Adipose tissue (tissue), 3 donors: ENCODE data around the gene SLC1A1. TPM values are rescaled to one million over a fixed set of nuclear protein-coding genes. Genes with fewer than 3 reads are reported as not detected.
"Not testable (repeated sequence)": the region's sequence is repeated elsewhere in the genome, so short reads cannot be mapped to it uniquely, and the experiment has no call there.

Experiments used
- H3K27ac ChIP-seq: one replicate; pipeline ENCODE4 v1.5.1; 2013; ENCODE audit warnings: low read depth, low read length
- WGBS, 3 donors: extraction: QIAGEN DNeasy Blood & Tissue Kit; methylation state at CpG; one replicate each; pipeline ENCODE4 v1.1.7; 2013; 5-methylcytosine and 5-hydroxymethylcytosine counted together
- polyA plus RNA-seq, 3 donors: library from polyadenylated mRNA; stranded (reverse); fragments of 200-250 nt; gene quantifications; one replicate each; pipeline ENCODE4 v1.2.3, GENCODE V29; 2013
- donor health status: healthy with polysubstance abuse.
- donor health status: Bipolar disorder and iron deficiency.
- donor health status: healthy.

SLC1A1 gene
- polyA plus RNA-seq, 3 donors, result 0.81 to 2.6 (median 1.2) TPM

DNA sequence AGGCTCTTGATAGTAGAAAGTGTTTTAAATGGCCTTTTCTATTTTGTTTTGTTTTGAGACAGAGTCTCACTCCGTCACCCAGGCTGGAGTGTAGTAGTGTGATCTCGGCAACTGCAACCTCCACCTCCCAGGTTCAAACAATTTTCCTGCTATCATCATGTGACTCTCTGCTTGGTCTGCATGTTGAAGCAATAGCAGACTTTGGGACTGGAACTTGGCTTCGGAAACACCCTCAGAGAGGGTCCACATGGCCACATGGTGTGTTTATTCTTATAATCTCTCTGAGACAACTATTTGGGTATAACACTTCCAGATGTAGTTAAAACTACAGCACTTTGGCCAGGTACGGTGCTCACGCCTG lies 10.9 kb downstream of the SLC1A1 start:
- no peak overlapping the region for H3K27ac ChIP-seq
- 92 to 97% (median 96%) methylated on average over 5 of the region's 5 CpGs for WGBS, 3 donors

GRCh38 chr9:4502444-4502843 lies 12.2 kb downstream of the SLC1A1 start:
- WGBS, 3 donors, result 73 to 83% (median 77%) methylated on average over 1 of the region's 1 CpG
- no peak overlapping the region for H3K27ac ChIP-seq

- 85 to 87% (median 86%) methylated on average over 2 of the region's 2 CpGs for WGBS, 3 donors
Measured at GRCh38 chr9:4503103-4503502, 12.8 kb downstream of the SLC1A1 start.

GRCh38 chr9:4504250-4504649 lies 14.0 kb downstream of the SLC1A1 start:
- H3K27ac ChIP-seq, result no peak overlapping the region
- WGBS, 3 donors, result 89 to 92% (median 90%) methylated on average over 4 of the region's 4 CpGs

More at GRCh38 chr9:4503103-4503502, 12.8 kb downstream of the SLC1A1 start:
- no peak overlapping the region for H3K27ac ChIP-seq

- WGBS, 3 donors, result 90 to 95% (median 94%) methylated on average over 1 of the region's 1 CpG
- no peak overlapping the region for H3K27ac ChIP-seq
Measured at GRCh38 chr9:4506490-4506889, 16.2 kb downstream of the SLC1A1 start.

DNA sequence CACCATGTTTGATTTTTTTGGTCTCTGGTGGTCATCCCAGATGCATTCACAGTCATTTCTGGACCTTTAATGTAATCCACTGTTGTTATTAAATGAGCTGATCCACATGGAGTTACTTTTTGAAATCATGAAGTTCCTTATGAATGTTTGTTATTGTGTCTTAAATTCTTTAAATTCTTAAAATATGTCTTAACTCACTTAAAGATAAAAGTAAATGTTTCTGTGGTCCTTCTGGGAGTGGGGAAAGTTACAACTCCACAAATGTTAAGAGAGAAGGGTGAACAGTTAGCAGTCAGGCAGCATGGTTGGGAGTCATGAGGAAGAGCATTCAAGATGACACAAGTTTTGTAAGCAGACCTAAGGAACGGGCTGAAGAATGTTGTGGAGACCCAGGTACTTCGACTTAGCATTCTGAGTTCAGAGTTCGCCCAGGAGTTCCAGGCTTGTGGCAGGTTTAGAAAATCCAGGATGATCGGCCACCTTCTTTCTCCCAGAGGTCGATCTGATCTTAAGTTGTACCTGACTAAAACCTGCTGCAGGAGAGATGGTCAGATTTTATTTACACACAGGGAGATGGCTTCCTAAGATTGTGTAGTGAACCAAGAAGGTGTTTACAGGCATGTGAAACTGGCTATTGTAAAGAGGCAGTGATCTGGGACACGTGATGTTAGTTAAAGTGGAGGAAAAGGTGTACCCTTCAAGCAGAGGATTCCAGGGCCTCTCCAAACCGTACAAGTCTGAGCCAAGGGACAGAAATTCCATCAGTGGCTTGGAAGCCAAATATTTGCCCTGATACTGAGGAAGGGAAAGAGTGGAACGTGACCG lies 17.2 kb downstream of the SLC1A1 start:
- WGBS, 3 donors, result 59 to 83% (median 79%) methylated on average over 9 of the region's 9 CpGs
- no peak overlapping the region for H3K27ac ChIP-seq

DNA sequence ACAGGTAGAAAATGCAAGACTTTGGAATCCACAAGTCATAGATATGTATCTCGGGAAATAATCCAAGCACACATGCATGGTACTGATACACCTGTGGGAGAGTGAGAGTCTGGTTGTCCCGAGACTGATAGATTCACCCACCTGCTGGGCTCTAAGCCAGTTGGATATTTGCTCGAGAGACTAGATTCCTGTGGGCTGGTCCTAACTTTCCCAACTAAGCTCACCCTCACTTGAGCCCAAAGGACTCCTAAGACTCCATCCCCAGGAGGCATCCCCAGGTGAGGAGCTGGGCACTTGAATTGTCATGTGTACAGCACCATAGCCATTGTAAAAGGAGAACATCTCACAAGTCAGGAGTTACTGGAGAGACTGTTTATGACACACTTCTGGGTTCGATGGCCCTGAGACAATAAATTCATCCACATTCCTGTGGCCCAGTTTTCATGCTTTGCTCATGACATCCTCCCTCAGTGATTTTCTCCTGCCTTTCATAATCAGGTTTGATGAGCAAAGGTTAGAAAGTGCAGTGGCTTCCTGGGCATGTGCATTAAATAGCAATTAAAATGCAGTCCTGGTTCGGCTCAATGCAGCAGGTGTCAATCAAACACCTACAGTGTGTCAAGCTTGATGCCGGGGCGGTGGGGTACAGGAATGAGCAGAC lies 18.1 kb downstream of the SLC1A1 start:
- H3K27ac ChIP-seq, result no peak overlapping the region
- 78 to 91% (median 87%) methylated on average over 7 of the region's 7 CpGs for WGBS, 3 donors

GRCh38 chr9:4508907-4509589 lies 18.8 kb downstream of the SLC1A1 start:
- 81 to 86% (median 85%) methylated on average over 3 of the region's 3 CpGs for WGBS, 3 donors
- no peak overlapping the region for H3K27ac ChIP-seq

DNA sequence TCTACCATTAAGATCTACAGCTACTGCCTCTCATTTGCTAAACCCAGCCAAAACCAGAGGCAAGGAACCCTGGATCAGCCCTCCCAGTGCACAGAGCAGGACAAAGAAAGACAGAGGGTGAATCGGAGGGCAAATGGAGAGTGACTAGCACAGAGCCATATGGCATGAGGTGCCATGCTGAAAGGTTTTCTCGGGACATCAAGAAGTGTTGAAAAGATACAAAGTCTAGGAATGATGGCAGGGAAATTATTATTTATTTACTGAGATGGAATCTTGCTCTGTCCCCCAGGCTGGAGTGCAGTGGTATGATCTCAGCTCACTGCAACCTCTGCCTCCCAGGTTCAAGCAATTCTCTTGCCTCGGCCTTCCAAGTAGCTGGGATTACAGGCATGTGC lies 19.3 kb downstream of the SLC1A1 start:
- 93 to 98% (median 94%) methylated on average over 3 of the region's 3 CpGs for WGBS, 3 donors
- no peak overlapping the region for H3K27ac ChIP-seq

- WGBS, 3 donors, result 65 to 91% (median 87%) methylated on average over 4 of the region's 4 CpGs
Measured at GRCh38 chr9:4510546-4511322, 20.5 kb downstream of the SLC1A1 start.

GRCh38 chr9:4514252-4515128 lies 24.2 kb downstream of the SLC1A1 start:
- 77 to 85% (median 78%) methylated on average over 8 of the region's 8 CpGs for WGBS, 3 donors
- no peak overlapping the region for H3K27ac ChIP-seq

More at GRCh38 chr9:4510546-4511322, 20.5 kb downstream of the SLC1A1 start:
- no peak overlapping the region for H3K27ac ChIP-seq

DNA sequence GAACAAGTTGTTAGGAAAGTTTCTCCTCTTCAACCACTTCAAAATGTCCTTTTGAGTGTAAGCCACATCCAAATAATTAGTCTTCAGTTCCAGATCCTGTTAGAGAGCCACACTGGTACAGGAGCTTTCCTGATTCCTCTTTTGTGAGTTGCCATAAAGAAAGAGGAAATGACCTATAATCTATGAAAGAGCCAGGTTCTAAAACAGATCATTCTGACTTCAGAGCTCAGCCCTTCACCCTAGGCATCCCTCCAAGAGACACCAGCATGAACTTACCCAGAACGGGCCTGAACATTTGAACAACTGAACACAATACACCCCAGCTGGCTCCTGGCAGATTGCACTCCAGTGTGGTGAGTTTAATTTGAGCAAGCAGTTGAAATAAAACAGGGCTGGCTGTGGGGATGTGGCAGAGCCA lies 25.7 kb downstream of the SLC1A1 start:
- 41 to 55% (median 52%) methylated on average over 1 of the region's 1 CpG for WGBS, 3 donors
- no peak overlapping the region for H3K27ac ChIP-seq

GRCh38 chr9:4517274-4517673 lies 27.0 kb downstream of the SLC1A1 start:
- H3K27ac ChIP-seq, result no peak overlapping the region
- 52 to 74% (median 63%) methylated on average over 6 of the region's 6 CpGs for WGBS, 3 donors

GRCh38 chr9:4519604-4520003 lies 29.3 kb downstream of the SLC1A1 start:
- 81 to 90% (median 89%) methylated on average over 2 of the region's 2 CpGs for WGBS, 3 donors
- H3K27ac ChIP-seq, result no peak overlapping the region

GRCh38 chr9:4520055-4520454 lies 29.8 kb downstream of the SLC1A1 start:
- no peak overlapping the region for H3K27ac ChIP-seq
- 49 to 66% (median 60%) methylated on average over 2 of the region's 2 CpGs for WGBS, 3 donors

- H3K27ac ChIP-seq, result no peak overlapping the region
- 71 to 83% (median 74%) methylated on average over 6 of the region's 6 CpGs for WGBS, 3 donors
Measured at GRCh38 chr9:4530375-4530774, 40.1 kb downstream of the SLC1A1 start.

GRCh38 chr9:4530831-4531230 lies 40.6 kb downstream of the SLC1A1 start:
- not testable (repeated sequence) for H3K27ac ChIP-seq
- WGBS, 3 donors, result 79 to 88% (median 83%) methylated on average over 3 of the region's 3 CpGs

- WGBS, 3 donors, result 73 to 83% (median 78%) methylated on average over 8 of the region's 8 CpGs
- not testable (repeated sequence) for H3K27ac ChIP-seq
Measured at GRCh38 chr9:4531355-4531754, 41.1 kb downstream of the SLC1A1 start.
